SK-N-MC (cell line): ENCODE data around the gene KIF5A.
"Not testable (repeated sequence)": the region's sequence is repeated elsewhere in the genome, so short reads cannot be mapped to it uniquely, and the experiment has no call there.

Source experiments
- DNase-seq: peaks from one replicate; pipeline ENCODE4 v3.0.0-alpha.2; 2011; ENCODE audit warnings: low read depth, low spot score
- H3K27ac ChIP-seq: fragments of 200-600 bp; sonication (generic); 2 replicates; pipeline ENCODE4 v1.5.1; 2016; ENCODE audit warnings: mixed run types
- H3K36me3 ChIP-seq: fragments of 200-600 bp; sonication (generic); 2 replicates; pipeline ENCODE4 v1.6.1; 2017; ENCODE audit warnings: antibody characterized with exemption, low read length, mixed read lengths; ENCODE audit not compliant: insufficient read depth
- H3K4me3 ChIP-seq: fragments of 200-600 bp; sonication (generic); 2 replicates; pipeline ENCODE4 v1.5.1; 2016
- H3K9ac ChIP-seq: fragments of 200-600 bp; sonication (generic); 2 replicates; pipeline ENCODE4 v1.8.0; 2017; ENCODE audit warnings: mixed run types, mixed read lengths; ENCODE audit not compliant: insufficient read length
- H3K9me3 ChIP-seq: fragments of 200-600 bp; sonication (generic); 2 replicates; pipeline ENCODE4 v1.6.1; 2017; ENCODE audit warnings: low read depth, mild to moderate bottlenecking, antibody characterized with exemption, low read length, moderate library complexity, mixed read lengths
- EZH2 ChIP-seq: fragments of 200-600 bp; sonication (generic); IDR thresholded peaks from one replicate; pipeline ENCODE4 v1.6.1; 2017; ENCODE audit warnings: antibody characterized with exemption
- FOXP2 ChIP-seq: optimal IDR thresholded peaks from 2 replicates; pipeline ENCODE3; 2011; ENCODE audit warnings: mild to moderate bottlenecking, moderate library complexity; ENCODE audit not compliant: insufficient read depth; ENCODE audit errors: extremely low read length, control extremely low read depth
- POLR2AphosphoS5 ChIP-seq: IDR thresholded peaks from 2 replicates; pipeline ENCODE4 v1.6.1; 2012; ENCODE audit warnings: mild to moderate bottlenecking, low read depth, low read length, borderline replicate concordance

Gene KIF5A

GRCh38 chr12:57580466-57580795 lies 30.6 kb downstream of the KIF5A start:
- TF ChIP-seq POLR2AphosphoS5 (no peak), EZH2 (no peak), FOXP2 (no peak)
- H3K36me3 ChIP-seq, result no peaks in the 10 kb centered on the region
- no peak overlapping the region for H3K4me3 ChIP-seq
- DNase-seq, result no peak
- H3K9ac ChIP-seq, result no peak overlapping the region
- no peaks in the 10 kb centered on the region for H3K9me3 ChIP-seq
- H3K27ac ChIP-seq, result no peak overlapping the region

DNA sequence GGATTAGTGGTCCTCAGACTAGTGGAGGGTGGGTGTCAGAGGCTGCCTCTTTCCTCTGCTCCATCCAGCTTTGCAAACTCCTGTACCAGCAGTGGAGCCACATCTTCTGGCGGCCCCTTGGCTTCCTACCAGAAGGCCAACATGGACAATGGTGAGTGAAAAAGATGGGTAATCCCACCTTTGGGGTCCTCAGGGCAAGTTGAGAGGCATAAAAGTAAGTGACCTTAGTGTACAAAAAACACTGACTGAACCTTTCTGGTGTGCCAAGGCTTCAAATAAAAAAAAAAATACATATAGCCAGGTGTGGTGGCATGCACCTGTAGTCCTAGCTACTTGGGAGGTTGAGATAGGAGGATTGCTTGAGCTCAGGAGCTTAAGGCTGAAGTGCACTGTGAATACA lies 32.0 kb downstream of the KIF5A start:
- Histone ChIP-seq H3K27ac (no peak overlapping the region), H3K9ac (no peak overlapping the region), H3K4me3 (no peak overlapping the region), H3K36me3 (no peaks in the 10 kb centered on the region), H3K9me3 (no peaks in the 10 kb centered on the region)
- TF ChIP-seq FOXP2 (no peak), EZH2 (no peak)
- DNase-seq, result no peak

DNA sequence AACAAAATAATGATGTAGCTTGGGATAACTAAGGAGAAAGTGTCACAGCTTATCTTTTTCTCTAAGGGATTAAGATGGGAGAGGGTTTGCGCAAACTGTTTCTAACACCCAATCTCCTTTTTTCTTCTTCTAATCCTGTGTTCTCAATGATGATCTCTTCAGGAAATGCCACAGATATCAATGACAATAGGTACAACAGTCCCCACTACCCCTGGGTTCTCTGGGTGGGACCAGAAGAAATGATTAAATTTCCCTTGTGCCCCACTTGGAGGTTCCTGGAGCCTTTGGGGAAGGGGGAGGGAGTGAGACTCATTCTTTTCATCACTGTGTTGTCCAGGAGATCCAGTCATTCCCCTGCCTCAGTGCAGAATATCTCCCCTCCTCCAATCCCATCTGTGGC lies 32.6 kb downstream of the KIF5A start:
- Histone ChIP-seq H3K36me3 (no peaks in the 10 kb centered on the region), H3K27ac (no peak overlapping the region), H3K4me3 (no peak overlapping the region), H3K9me3 (no peaks in the 10 kb centered on the region), H3K9ac (no peak overlapping the region)
- DNase-seq, result no peak
- no peak for TF ChIP-seq EZH2
- no peak for TF ChIP-seq FOXP2

DNA sequence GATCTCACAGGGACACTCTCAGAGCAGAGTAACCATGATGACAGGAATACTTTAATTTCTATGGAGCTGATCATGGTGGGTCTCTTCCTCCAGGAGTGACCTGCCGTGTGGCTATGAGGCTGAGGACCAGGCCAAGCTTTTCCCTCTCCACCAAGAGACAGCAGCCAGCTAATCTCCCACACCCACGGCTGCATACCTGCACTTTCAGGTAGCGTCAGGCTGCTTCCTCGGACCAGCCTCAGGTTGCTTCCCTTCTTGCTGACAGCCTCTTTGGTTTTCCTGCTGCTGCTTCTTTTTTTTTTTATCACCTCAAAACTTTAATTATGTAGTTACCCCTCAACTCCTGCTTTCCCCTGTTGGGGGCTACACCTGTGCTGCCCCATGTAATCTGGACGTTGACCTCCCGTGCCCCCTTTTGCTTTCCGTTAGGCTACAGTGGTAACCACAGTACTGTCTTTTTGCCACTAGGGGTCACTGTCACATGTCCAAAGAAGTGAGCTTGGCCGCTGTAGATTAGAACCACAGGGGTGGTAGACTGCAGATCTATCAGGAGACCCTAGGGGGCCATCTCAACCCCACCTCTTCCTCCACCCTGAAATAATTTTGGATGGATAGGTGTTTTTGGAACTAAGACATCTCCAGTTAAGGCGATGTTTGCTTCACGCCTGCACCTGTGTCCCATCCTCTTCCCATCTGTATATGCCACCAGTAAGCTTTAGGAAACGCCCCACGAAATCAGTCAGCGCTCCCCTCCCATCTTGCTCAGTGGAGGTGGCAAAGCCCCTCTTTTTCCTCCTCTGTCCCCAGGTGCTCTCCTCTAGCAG lies 33.4 kb downstream of the KIF5A start:
- H3K9ac ChIP-seq, result no peak overlapping the region
- no peak overlapping the region for H3K4me3 ChIP-seq
- peak; percentile 60 for DNase-seq
- TF ChIP-seq POLR2AphosphoS5 (no peak), EZH2 (no peak), FOXP2 (no peak)
- H3K27ac ChIP-seq, result no peak overlapping the region
- H3K9me3 ChIP-seq, result no peaks in the 10 kb centered on the region
- H3K36me3 ChIP-seq, result no peaks in the 10 kb centered on the region

- H3K9me3 ChIP-seq, result no peaks in the 10 kb centered on the region
- no peak overlapping the region for H3K4me3 ChIP-seq
- TF ChIP-seq FOXP2 (no peak), EZH2 (no peak), POLR2AphosphoS5 (no peak)
- no peak for DNase-seq
- no peak overlapping the region for H3K27ac ChIP-seq
- no peak overlapping the region for H3K9ac ChIP-seq
- H3K36me3 ChIP-seq, result no peaks in the 10 kb centered on the region
Measured at GRCh38 chr12:57584050-57584449, 34.2 kb downstream of the KIF5A start.

DNA sequence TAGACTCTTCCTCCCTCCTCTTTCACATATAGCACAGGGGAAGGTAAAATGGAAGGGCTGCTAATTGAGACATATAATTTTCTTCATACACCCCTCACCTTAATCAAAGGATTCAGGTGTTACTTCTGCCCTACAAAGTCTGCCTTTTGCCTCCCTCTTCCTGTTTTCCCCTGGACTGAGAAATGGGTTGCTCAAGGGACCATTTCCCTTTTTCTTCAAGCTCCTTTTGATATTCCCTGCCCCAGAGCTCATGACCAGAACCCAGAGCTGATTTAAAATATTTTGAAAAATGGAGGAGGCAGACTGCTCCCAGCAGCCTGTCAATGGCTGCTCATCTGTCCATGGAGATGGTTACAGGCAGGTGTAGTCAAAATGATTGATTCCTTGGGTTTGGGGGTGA lies 34.8 kb downstream of the KIF5A start:
- no peak overlapping the region for H3K27ac ChIP-seq

GRCh38 chr12:57585156-57585555 lies 35.3 kb downstream of the KIF5A start:
- TF ChIP-seq POLR2AphosphoS5, result no peak
- Histone ChIP-seq H3K36me3 (no peaks in the 10 kb centered on the region), H3K4me3 (no peak overlapping the region), H3K27ac (no peak overlapping the region), H3K9ac (no peak overlapping the region), H3K9me3 (no peaks in the 10 kb centered on the region)
- no peak for DNase-seq

More for the DNA sequence above, 34.8 kb downstream of the KIF5A start:
- H3K9ac ChIP-seq, result no peak overlapping the region
- DNase-seq, result no peak
- no peaks in the 10 kb centered on the region for H3K36me3 ChIP-seq
- no peaks in the 10 kb centered on the region for H3K9me3 ChIP-seq
- no peak overlapping the region for H3K4me3 ChIP-seq
- TF ChIP-seq FOXP2 (no peak), EZH2 (no peak), POLR2AphosphoS5 (no peak)

GRCh38 chr12:57586128-57586527 lies 36.3 kb downstream of the KIF5A start:
- TF ChIP-seq FOXP2 (no peak), POLR2AphosphoS5 (no peak), EZH2 (no peak)
- Histone ChIP-seq H3K36me3 (no peaks in the 10 kb centered on the region), H3K9me3 (no peaks in the 10 kb centered on the region), H3K9ac (no peak overlapping the region), H3K4me3 (no peak overlapping the region), H3K27ac (no peak overlapping the region)
- DNase-seq, result no peak

DNA sequence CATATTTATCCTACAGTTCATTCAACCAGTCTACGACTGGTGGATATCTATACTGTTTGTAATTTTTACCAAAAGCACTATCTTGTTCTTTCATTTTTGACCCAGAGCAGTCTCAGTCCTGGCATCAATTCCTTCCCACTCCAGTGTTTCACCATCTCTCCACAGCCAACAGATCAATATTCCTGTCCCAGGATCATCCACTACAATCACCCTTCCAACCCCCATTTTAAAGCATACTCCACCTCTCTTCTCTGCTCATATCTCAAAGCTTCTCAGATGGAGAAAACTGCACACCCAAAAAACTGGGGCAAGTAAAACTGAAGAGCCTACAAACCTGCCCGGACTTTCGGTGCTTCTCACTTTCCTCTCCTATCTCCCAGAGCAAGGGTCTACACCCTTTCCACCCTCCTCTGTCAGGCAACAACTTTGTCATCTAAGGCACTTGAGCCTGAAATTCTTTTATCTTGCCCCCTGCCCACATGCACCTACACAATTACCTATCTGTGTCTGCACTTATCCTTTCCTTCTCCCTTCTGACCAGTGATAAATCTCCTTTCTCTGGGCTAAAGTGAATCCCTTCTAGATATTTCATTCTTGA lies 37.1 kb downstream of the KIF5A start:
- TF ChIP-seq EZH2 (no peak), FOXP2 (no peak), POLR2AphosphoS5 (no peak)
- no peak for DNase-seq
- Histone ChIP-seq H3K36me3 (no peaks in the 10 kb centered on the region), H3K4me3 (no peak overlapping the region), H3K27ac (no peak overlapping the region), H3K9ac (no peak overlapping the region), H3K9me3 (no peaks in the 10 kb centered on the region)

DNA sequence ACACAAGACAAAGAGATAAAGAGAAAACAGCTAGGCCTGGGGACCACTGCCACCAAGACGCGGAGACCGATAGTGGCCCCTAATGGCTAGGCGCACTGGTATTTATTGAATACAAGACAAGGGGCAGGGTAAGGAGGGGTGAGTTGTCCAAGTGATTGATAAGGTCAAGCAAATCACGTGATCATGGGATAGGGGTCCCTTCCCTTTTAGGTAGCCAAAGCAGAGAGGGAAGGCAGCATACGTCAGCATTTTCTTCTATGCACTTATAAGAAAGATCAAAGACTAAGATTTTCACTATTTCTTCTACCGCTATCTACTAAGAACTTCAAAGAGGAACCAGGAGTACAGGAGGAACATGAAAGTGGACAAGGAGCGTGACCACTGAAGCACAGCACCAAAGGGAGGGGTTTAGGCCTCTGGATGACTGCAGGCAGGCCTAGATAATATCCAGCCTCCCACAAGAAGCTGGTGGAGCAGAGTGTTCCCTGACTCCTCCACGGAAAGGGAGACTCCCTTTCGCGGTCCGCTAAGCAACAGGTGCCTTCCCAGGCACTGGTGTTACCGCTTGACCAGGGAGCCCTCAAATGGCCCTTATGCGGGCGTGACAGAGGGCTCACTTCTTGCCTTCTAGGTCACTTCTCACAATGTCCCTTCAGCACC lies 39.2 kb downstream of the KIF5A start:
- not testable (repeated sequence) for H3K4me3 ChIP-seq, DNase-seq, H3K9me3 ChIP-seq, H3K27ac ChIP-seq, H3K9ac ChIP-seq, H3K36me3 ChIP-seq
